HG02852 (cell line): ENCODE measurements around the gene RIMKLB.

Experiments used
- ATAC-seq: cut with Tn5 transposase; IDR thresholded peaks from one replicate; pipeline ENCODE4 v1.9.1; 2021; ENCODE audit warnings: mild to moderate bottlenecking, moderate library complexity; ENCODE audit not compliant: unreplicated experiment

The RIMKLB gene, protein sequence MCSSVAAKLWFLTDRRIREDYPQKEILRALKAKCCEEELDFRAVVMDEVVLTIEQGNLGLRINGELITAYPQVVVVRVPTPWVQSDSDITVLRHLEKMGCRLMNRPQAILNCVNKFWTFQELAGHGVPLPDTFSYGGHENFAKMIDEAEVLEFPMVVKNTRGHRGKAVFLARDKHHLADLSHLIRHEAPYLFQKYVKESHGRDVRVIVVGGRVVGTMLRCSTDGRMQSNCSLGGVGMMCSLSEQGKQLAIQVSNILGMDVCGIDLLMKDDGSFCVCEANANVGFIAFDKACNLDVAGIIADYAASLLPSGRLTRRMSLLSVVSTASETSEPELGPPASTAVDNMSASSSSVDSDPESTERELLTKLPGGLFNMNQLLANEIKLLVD

DNA sequence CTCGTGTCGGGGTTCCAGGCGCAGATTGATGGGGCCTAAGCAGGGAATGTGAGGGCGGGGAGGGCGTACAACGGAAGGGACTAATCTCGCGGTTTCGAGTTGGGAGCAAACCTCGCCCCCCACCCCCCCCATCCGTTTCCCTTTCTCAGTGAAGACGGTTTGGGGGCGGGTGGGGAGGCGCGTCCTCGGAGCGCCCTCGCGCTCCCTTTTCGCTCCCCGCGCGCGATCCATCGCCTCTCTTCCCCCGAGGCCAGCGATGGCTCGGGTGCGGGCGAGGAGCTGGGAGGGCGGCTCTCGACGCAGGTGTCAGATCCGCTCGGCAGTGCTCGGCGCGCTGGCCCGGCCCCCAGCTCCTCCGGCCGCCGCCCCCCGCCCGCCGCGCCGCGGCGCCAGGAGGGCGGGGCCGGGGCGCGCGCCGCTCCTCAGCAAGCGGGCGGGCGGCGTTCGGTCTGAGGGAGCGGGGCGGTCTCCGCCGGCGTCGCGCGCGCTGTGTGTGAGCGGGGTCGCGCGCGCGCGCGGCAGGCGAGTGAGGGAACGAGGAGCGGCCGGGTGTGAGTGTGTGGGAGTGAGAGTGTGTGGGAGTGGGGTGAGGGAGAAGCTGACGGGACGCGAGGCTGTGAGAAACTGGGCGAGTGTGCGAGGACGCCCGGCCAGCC, at the start of gene RIMKLB:
RIMKLB (plus strand) TSS at position 516 of the 656 bp plus-strand sequence. CDS start 15,876 bp downstream, outside the sequence.
- ATAC-seq = peak; percentile 79

DNA sequence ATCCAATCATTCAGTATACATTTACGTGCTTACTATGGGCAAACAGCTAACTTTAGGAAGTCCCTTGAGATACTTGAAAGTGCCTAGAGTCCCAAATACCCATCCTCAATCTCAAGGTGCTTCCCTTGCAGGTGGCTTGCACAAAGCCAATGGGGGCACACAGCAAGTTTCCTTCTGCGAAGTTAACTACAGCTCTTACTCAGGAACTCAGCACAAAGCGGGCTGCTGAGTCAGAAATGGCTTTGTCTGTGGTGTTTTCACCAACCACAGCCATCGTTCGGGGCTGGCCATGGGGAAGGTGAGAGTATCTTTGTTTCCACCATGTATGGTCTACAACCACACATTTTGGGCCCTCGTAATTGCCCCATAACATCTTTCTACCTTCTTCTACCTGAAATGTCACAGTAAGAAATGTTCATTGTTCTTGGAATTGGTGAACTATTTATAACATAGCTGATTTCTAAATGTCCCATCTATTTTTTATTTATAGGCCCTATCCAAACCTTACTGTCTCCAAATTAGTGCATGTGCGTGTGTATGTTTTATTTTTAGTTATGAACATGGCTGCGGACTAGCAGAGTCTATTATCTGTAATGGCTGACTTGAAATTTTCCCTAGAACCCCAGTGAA, 49.1 kb upstream of the RIMKLB start:
- ATAC-seq = peak; percentile 71

DNA sequence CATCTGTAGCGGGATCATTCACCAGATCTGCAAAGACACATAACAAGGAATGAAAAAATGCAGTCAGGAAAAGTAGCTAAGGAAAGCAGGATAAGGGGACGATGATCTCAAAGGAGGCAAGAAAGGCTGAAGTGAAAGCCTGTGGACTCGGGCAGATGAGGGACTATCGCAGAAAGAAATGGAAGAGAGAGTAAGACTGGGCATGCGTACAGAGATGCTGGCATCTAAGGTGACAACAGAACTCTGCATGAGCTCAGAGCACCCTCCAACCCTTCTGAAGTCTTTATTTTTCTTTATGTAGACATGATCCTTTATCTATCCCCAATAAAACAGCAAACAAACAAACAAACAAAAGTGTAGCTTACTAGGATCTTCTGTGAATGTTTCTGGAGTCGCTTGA, 42.4 kb upstream of the RIMKLB start:
- ATAC-seq = no peak

DNA sequence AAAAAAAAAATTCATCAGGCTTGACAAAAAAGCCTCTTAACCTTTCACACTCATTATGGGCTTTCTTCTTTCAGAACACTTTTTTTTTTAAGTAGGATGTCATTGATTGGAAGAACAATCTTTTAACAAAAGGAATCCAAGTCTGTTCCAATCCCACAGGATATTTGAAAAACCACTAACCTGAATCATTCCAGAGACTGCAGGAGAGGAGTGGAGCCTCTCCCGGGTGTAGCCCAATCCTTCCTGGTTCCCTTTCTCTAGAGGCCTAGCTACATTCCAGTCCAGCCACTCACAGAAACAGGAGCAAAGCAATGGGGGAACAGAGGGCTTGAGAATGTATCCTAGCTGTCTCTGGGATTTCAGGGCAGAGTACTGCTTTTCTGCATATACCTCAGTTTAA, 39.4 kb upstream of the RIMKLB start:
- ATAC-seq = no peak

DNA sequence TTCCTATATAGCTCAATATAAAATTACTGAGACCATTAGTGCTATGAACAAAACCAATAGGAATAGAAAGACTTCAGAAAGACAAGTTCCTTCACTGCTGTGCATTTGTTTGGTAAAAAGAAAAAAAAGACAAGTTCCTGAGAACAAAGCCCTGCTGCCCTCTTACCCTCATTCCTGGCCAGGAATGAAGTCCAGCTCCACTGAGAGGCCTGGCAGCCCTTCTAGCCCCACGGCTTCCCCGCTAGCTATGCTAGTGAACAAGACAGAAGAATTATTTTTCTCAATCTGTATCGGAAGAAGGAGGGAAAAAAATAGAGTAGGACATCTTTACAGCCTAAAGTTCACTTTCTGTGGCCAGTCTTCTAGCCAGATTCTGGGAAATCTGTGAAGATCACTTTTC, 36.8 kb upstream of the RIMKLB start:
- no peak for ATAC-seq

DNA sequence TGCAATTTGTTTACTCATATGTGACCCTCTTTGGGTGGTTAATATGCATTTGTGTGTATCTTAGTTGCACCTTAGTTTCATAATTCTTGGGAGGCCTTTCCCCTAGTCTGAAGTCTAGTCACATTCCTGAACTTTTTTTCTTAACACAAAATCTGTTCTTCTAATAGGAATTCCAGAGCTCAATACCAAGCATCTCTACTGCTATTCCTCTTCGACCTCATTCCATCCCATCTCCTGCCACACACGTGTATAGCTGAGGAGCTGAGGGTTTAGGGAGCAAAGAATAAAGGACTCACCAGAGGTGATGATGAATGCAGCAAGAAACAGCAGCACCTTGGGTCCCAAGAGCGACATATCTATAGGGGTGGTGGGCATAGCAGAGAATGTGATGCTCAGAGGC, 36.0 kb upstream of the RIMKLB start:
- no peak for ATAC-seq

DNA sequence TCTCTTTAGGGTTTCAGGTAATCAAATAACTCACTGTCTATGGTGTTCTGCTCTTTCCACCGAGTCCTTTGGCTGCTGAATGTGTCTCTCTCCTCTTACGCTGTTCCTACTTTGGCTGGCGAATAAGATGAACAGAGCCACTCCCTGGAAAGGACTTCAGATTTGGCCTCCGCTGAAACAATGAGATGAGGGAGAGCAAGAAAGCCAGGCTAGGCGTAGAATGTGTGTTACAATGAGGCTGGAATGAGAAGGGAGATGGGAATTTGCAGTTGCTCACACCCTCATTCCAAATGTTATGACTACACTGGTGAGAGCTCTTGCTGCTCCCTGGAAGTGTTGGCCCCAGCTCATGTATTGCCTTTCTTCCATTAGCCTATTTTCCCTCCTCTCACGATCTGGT, 35.2 kb upstream of the RIMKLB start, which contains the start of gene MFAP5:
MFAP5 (minus strand) TSS at position 234 of the 400 bp plus-strand sequence. CDS start 722 bp downstream, outside the sequence.
- ATAC-seq = no peak

DNA sequence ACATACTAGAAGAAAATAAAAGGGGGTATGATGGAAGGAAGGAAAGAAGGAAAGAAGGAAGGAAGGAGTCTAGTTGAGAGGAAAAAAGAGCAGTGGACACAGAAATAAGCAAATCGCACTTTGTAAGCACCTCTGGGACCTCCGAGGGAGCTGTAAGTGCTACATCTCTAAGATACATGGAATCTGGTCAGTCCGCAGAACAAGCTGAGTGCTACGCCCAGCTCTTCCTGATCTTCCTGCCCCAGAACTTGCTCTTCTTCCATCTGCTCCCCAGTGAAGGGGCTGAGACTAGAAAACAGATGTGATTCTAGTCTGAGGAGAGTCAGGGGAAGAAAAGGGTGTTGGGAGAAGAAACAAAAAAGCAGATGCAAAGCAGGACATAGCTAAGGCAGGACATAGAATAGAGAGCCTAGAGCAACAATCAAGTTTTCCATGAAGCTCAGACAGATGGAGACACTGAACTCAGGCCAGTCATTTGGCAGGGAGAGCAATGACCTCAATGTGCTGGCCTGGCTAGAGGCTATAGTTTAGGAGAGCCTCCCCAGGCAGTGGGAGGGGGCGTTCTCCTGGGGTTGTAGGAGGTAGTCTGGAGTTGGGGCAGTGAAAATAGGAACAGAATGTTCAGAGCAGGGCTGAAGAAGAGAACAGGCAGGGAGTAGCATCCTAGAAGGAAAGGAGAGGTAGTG, 33.4 kb upstream of the RIMKLB start:
- no peak for ATAC-seq

DNA sequence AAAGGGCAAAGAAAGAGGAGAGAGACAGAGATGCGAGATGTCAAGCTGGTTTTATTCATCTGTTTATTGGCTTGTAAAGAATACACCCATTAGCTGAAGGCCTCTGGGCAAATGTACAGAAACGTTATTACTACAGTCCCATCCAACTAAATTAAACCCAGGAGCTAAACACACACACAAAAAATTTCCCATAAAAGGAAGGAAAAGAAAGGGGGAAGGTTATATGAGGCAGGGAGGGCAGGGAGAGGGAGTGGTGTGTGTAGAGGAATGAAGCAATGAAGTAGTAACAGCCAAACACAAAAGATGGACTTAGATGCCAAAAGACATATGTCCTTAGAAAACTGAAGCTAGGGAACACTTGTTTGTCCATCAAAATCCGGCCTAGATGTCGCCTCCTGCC, 32.0 kb upstream of the RIMKLB start:
- no peak for ATAC-seq

DNA sequence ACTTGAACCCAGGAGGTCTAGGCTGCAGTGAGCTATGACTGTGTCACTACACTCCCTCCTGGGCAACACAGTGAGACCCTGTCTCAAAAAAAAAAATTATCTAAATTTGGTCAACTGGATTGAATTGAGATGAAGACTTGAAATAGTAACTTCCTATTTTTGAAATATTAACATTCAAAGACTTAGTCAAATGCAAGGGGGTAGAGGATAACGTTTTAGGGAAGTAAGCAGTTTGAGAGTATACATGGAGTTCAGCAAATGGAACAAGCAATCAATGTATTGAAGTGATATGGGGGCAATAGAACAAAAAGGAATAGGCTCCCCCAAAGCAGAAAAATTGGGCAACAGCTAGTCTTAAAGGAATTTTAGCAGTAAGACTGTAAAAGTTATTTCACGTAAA, 30.5 kb upstream of the RIMKLB start:
- no peak for ATAC-seq

DNA sequence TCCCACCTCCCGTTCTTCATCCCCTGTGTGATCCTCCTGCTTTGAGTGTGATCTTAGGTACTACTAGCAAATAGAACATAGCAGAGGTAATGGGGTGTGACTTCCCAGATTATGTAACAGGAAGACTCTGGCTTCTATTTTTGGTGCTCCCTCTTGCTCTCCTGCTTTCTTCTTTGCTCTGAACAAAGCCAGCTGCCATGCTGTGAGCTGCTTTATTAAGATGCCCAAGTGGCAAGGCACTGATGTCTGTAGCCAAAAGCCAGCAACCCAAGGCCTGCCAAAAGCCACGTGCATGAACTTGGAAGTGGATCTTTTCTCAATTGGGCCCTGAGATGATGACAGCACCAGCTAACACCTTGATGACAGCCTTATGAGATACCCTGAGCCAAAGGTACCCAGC, 29.4 kb upstream of the RIMKLB start:
- ATAC-seq = no peak

DNA sequence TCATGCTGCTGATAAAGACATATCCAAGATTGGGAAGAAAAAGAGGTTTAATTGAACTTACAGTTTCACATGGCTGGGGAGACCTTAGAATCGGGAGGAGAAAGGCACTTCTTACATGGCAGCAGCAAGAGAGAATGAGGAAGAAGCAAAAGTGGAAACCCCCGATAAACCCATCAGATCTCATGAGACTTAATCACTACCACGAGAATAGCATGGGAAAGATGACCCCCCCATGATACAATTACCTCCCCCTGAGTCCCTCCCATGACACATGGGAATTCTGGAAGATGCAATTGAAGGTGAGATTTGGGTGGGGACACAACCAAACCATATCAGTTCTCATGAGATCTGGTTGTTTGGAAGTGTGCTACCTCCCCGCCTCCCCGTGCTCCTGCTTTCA, 25.4 kb upstream of the RIMKLB start:
- no peak for ATAC-seq

DNA sequence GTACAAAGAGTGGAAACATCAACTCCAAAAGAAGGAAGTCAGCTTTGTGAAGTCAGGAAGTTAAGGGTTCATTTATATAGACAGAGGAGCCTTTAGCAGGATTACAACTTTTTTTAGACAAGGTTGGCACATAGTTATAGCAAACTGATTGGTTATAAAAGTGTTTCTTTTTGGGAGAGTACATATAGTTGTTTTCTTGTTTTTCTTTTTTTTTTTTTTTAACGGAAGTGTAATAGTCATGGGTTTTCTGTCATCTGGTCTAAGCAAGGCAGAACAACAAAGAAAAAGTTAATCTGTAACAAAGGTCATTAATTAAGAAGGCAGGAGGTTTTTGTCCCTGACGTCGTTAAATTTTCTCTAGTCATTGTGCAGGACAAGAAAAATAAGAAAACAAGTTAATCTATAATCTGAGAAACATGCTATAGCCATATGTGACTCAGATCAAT, 22.2 kb upstream of the RIMKLB start:
- no peak for ATAC-seq

DNA sequence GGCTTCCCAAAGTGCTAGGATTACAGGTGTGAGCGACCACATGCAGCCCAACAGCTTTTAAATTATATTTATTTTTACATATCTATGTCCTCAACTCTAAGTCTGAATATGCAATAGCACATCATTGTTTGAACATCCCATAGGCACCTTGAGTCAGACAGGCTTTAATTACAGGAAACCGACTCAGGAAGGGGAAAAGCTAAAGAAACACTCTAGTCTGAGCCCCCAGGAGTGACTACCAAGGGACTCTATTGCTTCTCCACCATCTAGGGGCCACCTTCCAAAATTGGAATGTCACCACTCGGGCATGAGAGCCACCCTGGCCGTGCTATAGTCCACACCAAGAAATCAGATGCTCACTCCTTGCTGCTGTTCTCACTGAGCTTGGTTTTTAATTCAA, 21.1 kb upstream of the RIMKLB start:
- no peak for ATAC-seq

DNA sequence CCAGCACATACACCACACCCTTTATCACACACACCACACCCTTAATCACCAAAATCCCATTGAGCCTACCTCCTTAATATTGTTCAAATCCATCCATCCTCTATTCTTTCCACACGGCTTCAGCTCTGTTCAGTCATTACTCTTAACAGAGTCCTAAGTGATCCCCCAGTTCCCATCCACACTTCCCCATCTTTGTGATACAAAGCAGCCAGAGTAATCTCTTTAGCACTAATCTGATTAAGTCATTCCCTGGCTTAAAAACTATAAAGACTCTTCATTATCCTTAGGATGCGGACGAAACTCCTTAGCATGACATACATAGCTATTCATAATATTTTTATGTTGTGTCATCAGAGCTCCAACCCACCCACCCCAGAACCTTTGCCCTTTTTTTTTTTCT, 20.4 kb upstream of the RIMKLB start:
- ATAC-seq = no peak

DNA sequence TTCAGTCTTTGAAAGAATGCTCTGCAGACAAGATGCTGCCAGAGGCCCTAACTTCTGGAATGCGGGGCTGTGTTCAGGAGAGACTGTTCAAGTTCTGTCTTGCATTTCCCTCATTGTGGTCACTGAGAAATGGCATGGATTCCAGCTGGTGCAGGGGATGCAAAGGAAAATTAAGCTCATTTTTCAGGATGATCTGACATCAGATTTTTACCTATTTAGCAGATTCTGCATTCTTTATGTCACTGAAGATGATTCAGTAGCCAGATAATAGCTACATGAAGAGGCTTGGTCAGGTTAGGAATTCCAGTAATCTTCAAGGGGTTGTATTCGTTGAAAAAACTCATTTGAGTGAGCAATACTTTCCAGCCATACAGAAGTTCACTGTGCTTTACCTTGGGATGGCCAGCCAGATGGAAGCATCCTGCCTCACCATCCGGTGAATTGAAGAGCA, 19.1 kb upstream of the RIMKLB start:
- no peak for ATAC-seq

DNA sequence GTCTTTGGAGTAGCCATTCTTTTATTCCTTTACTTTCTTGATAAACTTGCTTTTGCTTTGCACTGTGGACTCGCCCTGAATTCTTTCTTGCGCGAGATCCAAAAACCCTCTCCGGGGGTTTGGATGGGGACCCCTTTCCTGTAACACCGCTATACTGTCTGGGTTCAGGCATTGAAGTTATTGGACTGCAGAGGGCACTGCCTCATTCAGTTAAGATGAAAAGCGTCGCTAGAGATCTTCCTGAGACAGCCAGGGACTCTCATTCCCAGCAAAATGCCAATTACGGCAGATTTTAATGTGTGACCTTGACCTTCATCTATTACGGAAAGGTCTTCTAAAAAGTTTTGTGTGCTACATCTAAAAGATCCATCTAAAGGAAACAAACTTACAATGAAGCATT, 17.3 kb upstream of the RIMKLB start:
- no peak for ATAC-seq

DNA sequence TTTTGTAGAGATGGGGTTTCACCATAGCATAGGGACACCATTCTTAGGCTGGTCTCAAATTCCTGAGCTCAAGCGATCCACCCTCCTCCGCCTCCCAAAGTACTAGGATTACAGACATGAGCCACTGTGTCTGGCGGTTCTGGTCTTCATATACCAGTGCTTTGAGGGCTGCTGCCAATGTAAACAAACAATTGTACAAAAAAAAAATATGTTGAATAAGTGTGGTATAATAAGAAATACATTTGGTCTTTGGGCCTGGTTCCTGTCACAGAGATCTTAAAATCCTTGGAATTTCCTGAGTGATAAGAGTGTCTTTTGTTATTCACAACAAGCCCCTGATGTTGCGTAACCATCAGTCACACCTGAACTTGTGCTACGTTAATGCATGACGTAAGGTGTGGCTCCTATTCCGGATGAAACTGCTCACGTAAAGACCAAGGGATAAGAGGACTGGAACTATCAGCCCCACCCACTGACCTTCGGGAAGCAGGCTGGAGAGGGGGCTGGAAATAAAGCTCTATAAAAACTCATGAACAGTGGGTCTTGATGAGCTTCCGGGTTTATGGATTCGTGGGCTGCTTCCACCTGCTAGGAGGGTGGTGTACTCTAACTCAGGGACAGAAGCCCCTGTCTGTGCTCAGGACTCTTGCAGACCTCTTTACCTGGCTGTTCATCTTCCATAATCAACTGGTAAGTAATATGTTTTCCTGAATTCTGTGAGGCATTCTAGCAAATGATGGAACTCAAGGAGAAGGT, 16.5 kb upstream of the RIMKLB start:
- ATAC-seq = no peak

DNA sequence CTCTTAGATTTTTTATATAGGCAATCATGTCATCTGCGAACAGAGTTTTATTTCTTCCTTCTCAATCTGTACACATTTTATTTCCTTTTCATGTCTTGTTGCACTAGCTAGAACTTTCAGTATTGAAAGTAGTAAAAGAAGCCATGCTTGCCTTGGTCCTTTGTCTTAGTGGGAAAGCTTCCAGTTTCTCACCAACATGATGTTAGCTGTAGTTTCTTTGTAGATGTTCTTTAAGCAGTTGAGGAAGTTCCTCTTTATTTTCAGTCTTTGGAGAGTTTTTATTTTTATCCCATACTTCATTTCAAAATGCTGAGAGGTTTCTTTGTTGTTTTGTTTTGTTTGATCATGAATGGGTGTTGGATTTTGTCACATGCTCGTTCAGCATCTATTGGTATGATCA, 12.7 kb upstream of the RIMKLB start:
- no peak for ATAC-seq

DNA sequence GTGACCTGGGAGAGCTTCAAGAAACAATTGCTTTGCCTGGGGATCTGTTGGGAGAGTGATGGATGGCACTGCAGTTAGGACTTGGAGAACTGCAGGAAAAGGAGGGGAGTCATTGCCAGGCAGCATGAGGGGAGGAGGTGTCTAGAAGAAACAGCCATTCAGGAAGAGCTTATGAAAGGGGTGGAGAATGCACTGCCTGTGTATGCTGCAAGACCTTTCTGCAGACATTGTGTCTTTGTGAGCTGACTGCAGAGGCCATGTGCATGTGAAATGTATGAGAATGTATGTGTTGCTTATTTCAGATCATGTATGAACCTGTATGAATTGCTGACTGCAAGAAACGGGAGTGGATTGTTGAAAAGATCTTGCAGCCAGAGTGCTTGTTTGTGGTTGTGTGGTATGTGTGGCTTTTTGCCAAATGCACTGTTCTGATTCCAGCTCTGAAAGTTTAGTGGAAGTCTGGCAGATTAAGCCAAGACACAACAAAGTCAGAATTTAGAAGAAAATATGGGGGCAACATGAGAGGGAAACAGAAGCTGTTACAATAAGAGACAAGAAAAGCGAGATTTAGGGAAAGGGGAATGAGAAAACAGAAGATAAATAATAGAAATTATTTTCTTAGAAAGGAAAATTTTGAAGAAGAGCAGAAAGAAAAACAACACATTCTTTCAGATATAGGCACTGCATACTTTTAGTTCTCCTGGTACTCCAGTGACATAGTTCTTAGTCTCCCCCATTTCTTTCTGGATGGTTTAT, 9.8 kb upstream of the RIMKLB start:
- no peak for ATAC-seq
